K562 (cell line): ENCODE results near the gene OLFML1. TPM values are rescaled to one million over a fixed set of nuclear protein-coding genes. Genes with fewer than 3 reads are reported as not detected.

Experiments used
- E2F3 ChIP-seq: fragments of 250-450 bp; sonication (Bioruptor Pico); IDR thresholded peaks from 2 replicates; pipeline ENCODE4 v1.4.0; 2020; ENCODE audit warnings: mild to moderate bottlenecking
- ERF ChIP-seq: fragments of 450-650 bp; formaldehyde crosslinking; IDR thresholded peaks from 2 replicates; pipeline ENCODE4 v1.4.0; 2020; ENCODE audit warnings: mild to moderate bottlenecking, mixed read lengths
- RHOXF2B ChIP-seq: fragments of 250-450 bp; sonication (Bioruptor Pico); conservative IDR thresholded peaks from 2 replicates; pipeline ENCODE4 v1.5.1; 2021
- polyA plus RNA-seq, 8 experiments: library from polyadenylated mRNA; depleted of rRNA in 4 of 8; stranded (reverse) in 5 of 8; unstranded in 3 of 8; fragments of >200 nt; fragmentation: Nextera tagmentation in 2 of 8; fragmentation: Illumina TruSeq in 1 of 8; extraction: Ambion mirVana in 2 of 8; extraction: Trizol in 1 of 8; gene quantifications; 2 replicates each; pipeline versions ENCODE4 v1.2.1 to v1.2.3, GENCODE V29; 2011 to 2014; ENCODE audit warnings: inconsistent platforms in 1 of 8, missing spikeins in 1 of 8
- total RNA-seq, 7 experiments: library from RNA; depleted of rRNA in 6 of 7; stranded (reverse); fragments of >200 nt in 6 of 7; fragmentation: Illumina TruSeq in 2 of 7; extraction: Trizol in 2 of 7; gene quantifications; 2 replicates each; pipeline versions ENCODE4 v1.2.1 to v1.2.3, GENCODE V29; 2011 to 2021; ENCODE audit warnings: low replicate concordance in 1 of 7
- TF ChIP-seq, protein P1 (sequence below): fragments of 450-650 bp; IDR thresholded peaks from 2 replicates; pipeline ENCODE4 v1.6.1; 2018; ENCODE audit not compliant: partially characterized antibody

OLFML1 gene
- total and polyA plus RNA-seq, 9 of the 15 experiments (the other 6 are each of a cell fraction or from before 2014, with no cell fraction given), result not detected

DNA sequence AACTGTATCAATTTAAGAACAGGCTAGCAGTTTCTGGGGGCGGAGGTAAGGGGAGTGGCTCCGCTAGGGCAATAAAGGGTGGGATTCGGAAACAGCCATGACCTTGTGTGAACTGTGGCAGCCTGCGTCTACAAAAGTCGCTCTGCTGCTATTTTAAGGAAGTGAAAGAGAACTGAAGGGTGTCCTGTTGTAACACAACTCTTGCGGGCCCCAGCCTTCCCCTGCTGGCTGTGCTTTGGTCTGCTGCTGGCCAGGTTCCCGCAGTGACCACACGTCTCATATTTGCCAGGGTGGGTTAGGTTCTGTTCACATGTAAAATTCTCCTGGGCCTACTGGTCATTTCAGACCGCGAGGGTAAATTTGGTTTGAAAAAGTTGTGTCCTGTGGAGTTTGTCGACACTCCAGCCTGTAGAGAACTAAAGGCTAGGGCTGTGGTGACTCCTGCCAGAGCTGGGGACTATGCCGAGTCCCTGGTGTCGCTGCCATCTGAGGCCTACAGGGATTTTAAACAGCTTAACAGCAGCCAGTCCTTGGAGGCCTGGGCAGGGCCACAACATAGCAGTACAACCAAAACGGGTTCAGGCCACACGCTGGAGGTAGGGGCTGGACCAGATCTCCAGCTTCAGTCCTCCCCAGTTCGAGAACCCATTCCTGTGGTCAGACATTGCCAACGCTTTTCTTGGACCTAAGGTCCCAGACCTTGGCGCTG lies 27.4 kb downstream of the OLFML1 start (continued):
- TF ChIP-seq, protein P1, sequence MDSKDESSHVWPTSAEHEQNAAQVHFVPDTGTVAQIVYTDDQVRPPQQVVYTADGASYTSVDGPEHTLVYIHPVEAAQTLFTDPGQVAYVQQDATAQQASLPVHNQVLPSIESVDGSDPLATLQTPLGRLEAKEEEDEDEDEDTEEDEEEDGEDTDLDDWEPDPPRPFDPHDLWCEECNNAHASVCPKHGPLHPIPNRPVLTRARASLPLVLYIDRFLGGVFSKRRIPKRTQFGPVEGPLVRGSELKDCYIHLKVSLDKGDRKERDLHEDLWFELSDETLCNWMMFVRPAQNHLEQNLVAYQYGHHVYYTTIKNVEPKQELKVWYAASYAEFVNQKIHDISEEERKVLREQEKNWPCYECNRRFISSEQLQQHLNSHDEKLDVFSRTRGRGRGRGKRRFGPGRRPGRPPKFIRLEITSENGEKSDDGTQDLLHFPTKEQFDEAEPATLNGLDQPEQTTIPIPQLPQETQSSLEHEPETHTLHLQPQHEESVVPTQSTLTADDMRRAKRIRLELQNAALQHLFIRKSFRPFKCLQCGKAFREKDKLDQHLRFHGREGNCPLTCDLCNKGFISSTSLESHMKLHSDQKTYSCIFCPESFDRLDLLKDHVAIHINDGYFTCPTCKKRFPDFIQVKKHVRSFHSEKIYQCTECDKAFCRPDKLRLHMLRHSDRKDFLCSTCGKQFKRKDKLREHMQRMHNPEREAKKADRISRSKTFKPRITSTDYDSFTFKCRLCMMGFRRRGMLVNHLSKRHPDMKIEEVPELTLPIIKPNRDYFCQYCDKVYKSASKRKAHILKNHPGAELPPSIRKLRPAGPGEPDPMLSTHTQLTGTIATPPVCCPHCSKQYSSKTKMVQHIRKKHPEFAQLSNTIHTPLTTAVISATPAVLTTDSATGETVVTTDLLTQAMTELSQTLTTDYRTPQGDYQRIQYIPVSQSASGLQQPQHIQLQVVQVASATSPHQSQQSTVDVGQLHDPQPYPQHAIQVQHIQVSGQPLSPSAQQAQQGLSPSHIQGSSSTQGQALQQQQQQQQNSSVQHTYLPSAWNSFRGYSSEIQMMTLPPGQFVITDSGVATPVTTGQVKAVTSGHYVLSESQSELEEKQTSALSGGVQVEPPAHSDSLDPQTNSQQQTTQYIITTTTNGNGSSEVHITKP, result no peak
- TF ChIP-seq E2F3 (CRISPR knock-in tag) (peak; percentile 39; the same call in 1 of the 2 replicates), RHOXF2B (CRISPR knock-in tag) (no peak), ERF (CRISPR knock-in tag) (peak; percentile 83)
